GM12878 (cell line): ENCODE measurements around the gene MFAP4. TPM values are rescaled to one million over a fixed set of nuclear protein-coding genes. Genes with fewer than 3 reads are reported as not detected.

ENCODE experiments used
- BHLHE40 ChIP-seq, 2 experiments: fragments of 450-650 bp in 1 of 2; IDR thresholded peaks; 2 replicates each; pipeline ENCODE4 v1.6.1; 2011 to 2017; ENCODE audit warnings: low read depth in 2 of 2, borderline replicate concordance in 1 of 2, improper control_type of control experiment in 1 of 2, low read length in 1 of 2, mild to moderate bottlenecking in 1 of 2
- BRCA1 ChIP-seq: IDR thresholded peaks from 2 replicates; pipeline ENCODE4 v1.6.1; 2011; ENCODE audit warnings: low read depth, low read length, improper control_type of control experiment
- CBX5 ChIP-seq: sonication (generic); IDR thresholded peaks from 2 replicates; pipeline ENCODE4 v1.6.1; 2016; ENCODE audit warnings: low read depth, moderate library complexity, mild to moderate bottlenecking, inconsistent platforms
- EGR1 ChIP-seq, 2 experiments: IDR thresholded peaks; 1 replicate in 1 of 2; 2 replicates in 1 of 2; pipeline ENCODE4 v1.6.1; 2011 to 2012; ENCODE audit warnings: low read depth in 2 of 2, low read length in 2 of 2, borderline replicate concordance in 1 of 2, mild to moderate bottlenecking in 1 of 2, moderate library complexity in 1 of 2
- GATAD2B ChIP-seq: fragments of 450-650 bp; conservative IDR thresholded peaks from 2 replicates; pipeline ENCODE4 v1.6.1; 2017; ENCODE audit warnings: low read depth, mild to moderate bottlenecking, moderate library complexity
- HDAC2 ChIP-seq: fragments of 200-600 bp; sonication (generic); IDR thresholded peaks from 2 replicates; pipeline ENCODE4 v1.6.1; 2017
- HDAC6 ChIP-seq: fragments of 200-600 bp; sonication (generic); IDR thresholded peaks from one replicate; pipeline ENCODE4 v1.8.0; 2017; ENCODE audit warnings: antibody characterized with exemption; ENCODE audit not compliant: unreplicated experiment
- KAT2A ChIP-seq: conservative IDR thresholded peaks from 2 replicates; pipeline ENCODE4 v1.6.1; 2011; ENCODE audit warnings: low read depth, low read length; ENCODE audit not compliant: control insufficient read depth
- NFYA ChIP-seq: IDR thresholded peaks from 2 replicates; pipeline ENCODE4 v1.6.1; 2011; ENCODE audit warnings: low read depth, mild to moderate bottlenecking, low read length, improper control_type of control experiment, borderline replicate concordance
- NR2C1 ChIP-seq: fragments of 450-650 bp; IDR thresholded peaks from 2 replicates; pipeline ENCODE4 v1.6.1; 2017; ENCODE audit warnings: antibody characterized with exemption, mild to moderate bottlenecking, moderate library complexity
- POLR2AphosphoS2 ChIP-seq: IDR thresholded peaks from 2 replicates; pipeline ENCODE4 v1.6.1; 2011; ENCODE audit warnings: low read depth, mild to moderate bottlenecking, low read length, improper control_type of control experiment, moderate library complexity
- RBBP5 ChIP-seq: fragments of 200-600 bp; sonication (generic); conservative IDR thresholded peaks from 2 replicates; pipeline ENCODE4 v1.6.1; 2016
- SREBF1 ChIP-seq: IDR thresholded peaks from 2 replicates; pipeline ENCODE4 v1.6.1; 2012; ENCODE audit warnings: mild to moderate bottlenecking, low read length
- WRNIP1 ChIP-seq: IDR thresholded peaks from 2 replicates; pipeline ENCODE4 v1.6.1; 2011; ENCODE audit warnings: low read depth, low read length, improper control_type of control experiment, borderline replicate concordance
- polyA plus RNA-seq, 11 experiments: library from polyadenylated mRNA; depleted of rRNA in 4 of 11; unstranded in 6 of 11; stranded (reverse) in 5 of 11; fragments of >200 nt; fragmentation: Nextera tagmentation in 4 of 11; fragmentation: Illumina TruSeq in 1 of 11; extraction: Ambion mirVana in 4 of 11; extraction: Trizol in 1 of 11; gene quantifications; 1 replicate in 1 of 11; 2 replicates in 10 of 11; pipeline versions ENCODE4 v1.2.1 to v1.2.3, GENCODE V29; 2011 to 2016; ENCODE audit warnings: inconsistent platforms in 2 of 11, missing spikeins in 2 of 11, low read depth in 1 of 11
- total RNA-seq, 4 experiments: library from RNA; depleted of rRNA in 3 of 4; stranded (reverse); fragments of >200 nt in 3 of 4; fragmentation: Illumina TruSeq in 1 of 4; extraction: Trizol in 1 of 4; gene quantifications; 2 replicates each; pipeline versions ENCODE4 v1.2.1 to v1.2.3, GENCODE V29; 2013 to 2021
- TF ChIP-seq, protein P1 (sequence below): fragments of 150-350 bp; IDR thresholded peaks from 2 replicates; pipeline ENCODE4 v1.6.1; 2016; ENCODE audit warnings: low read depth, low read length
- TF ChIP-seq, protein P2 (sequence below): IDR thresholded peaks from 2 replicates; pipeline ENCODE4 v1.6.1; 2012; ENCODE audit warnings: mild to moderate bottlenecking, low read depth, low read length
- TF ChIP-seq, protein P3 (sequence below): fragments of 450-650 bp; IDR thresholded peaks from 2 replicates; pipeline ENCODE4 v1.6.1; 2017; ENCODE audit warnings: antibody characterized with exemption, mild to moderate bottlenecking, moderate library complexity
- TF ChIP-seq, protein P4 (sequence below): fragments of 450-650 bp; IDR thresholded peaks from 2 replicates; pipeline ENCODE4 v1.6.1; 2014; ENCODE audit warnings: mild to moderate bottlenecking

The MFAP4 gene
- total and polyA plus RNA-seq, 10 of the 15 experiments (the other 5 are each of a cell fraction or from before 2014, with no cell fraction given): 0.08 to 0.28 (median 0.09) TPM; not detected in 7

DNA sequence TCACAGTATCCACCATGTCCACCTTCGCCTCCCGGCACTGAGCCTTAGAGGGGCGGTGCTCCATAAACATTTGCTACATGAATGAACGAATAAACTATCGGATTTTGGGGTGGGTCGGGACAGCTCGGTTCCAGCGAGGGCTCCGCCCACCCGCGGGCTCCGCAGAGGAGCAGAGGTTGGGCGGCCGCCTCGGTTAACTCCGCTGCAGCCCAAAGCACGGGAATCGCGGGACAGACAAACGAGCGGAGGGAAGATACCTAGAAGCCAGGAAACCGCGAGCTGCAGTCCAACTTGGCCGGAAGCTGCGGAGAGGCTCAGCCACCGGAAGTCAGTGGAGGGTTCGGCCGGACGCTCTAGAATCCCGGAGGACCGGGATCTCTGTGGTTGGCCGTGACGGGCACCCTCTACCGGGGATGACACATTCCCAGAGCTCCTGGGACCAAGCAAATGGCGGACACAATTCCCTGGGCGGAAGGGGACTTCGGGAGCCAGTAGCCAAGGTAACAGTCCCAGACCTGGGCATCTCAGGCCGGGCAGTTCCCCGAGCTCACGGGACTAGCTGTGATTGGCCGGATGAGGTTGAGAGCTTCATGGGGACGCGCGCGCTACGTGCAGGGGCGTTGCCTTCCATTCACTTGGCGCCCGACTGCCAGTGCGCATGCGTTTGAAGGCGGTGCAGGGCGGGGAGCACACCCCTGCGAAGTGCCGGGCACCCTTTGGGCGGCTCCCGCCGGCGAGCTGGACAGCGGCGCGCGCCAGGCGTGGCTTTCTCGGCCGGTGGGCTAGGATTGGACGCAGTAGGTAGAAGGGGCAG is 9.2 kb downstream of the MFAP4 start (continued):
- no peak for TF ChIP-seq NR2C1
- no peak for TF ChIP-seq HDAC2
- no peak for TF ChIP-seq BRCA1
- TF ChIP-seq HDAC6: no peak
- TF ChIP-seq CBX5: no peak
- TF ChIP-seq SREBF1: no peak
- TF ChIP-seq BHLHE40 (IDR thresholded peaks at IDR 0.05; ENCODE audit: borderline replicate concordance in 1 of 2, low read depth in 2 of 2, low read length in 1 of 2): peak; percentile 91 to 98
- TF ChIP-seq POLR2AphosphoS2: peak; percentile 75
- peak; percentile 60; the same call in 1 of the 2 replicates for TF ChIP-seq GATAD2B
- peak; percentile 56; the same call in 1 of the 2 replicates for TF ChIP-seq WRNIP1
- peak; percentile 82; the same call in 1 of the 2 replicates for TF ChIP-seq RBBP5
- peak; percentile 21 to 55; a peak in 2 of 3 replicates for TF ChIP-seq EGR1 (IDR thresholded peaks at IDR 0.05; ENCODE audit: borderline replicate concordance in 1 of 2, low read depth in 2 of 2, low read length in 2 of 2)
- TF ChIP-seq, protein P1, sequence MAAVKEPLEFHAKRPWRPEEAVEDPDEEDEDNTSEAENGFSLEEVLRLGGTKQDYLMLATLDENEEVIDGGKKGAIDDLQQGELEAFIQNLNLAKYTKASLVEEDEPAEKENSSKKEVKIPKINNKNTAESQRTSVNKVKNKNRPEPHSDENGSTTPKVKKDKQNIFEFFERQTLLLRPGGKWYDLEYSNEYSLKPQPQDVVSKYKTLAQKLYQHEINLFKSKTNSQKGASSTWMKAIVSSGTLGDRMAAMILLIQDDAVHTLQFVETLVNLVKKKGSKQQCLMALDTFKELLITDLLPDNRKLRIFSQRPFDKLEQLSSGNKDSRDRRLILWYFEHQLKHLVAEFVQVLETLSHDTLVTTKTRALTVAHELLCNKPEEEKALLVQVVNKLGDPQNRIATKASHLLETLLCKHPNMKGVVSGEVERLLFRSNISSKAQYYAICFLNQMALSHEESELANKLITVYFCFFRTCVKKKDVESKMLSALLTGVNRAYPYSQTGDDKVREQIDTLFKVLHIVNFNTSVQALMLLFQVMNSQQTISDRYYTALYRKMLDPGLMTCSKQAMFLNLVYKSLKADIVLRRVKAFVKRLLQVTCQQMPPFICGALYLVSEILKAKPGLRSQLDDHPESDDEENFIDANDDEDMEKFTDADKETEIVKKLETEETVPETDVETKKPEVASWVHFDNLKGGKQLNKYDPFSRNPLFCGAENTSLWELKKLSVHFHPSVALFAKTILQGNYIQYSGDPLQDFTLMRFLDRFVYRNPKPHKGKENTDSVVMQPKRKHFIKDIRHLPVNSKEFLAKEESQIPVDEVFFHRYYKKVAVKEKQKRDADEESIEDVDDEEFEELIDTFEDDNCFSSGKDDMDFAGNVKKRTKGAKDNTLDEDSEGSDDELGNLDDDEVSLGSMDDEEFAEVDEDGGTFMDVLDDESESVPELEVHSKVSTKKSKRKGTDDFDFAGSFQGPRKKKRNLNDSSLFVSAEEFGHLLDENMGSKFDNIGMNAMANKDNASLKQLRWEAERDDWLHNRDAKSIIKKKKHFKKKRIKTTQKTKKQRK: no peak
- TF ChIP-seq, protein P2, sequence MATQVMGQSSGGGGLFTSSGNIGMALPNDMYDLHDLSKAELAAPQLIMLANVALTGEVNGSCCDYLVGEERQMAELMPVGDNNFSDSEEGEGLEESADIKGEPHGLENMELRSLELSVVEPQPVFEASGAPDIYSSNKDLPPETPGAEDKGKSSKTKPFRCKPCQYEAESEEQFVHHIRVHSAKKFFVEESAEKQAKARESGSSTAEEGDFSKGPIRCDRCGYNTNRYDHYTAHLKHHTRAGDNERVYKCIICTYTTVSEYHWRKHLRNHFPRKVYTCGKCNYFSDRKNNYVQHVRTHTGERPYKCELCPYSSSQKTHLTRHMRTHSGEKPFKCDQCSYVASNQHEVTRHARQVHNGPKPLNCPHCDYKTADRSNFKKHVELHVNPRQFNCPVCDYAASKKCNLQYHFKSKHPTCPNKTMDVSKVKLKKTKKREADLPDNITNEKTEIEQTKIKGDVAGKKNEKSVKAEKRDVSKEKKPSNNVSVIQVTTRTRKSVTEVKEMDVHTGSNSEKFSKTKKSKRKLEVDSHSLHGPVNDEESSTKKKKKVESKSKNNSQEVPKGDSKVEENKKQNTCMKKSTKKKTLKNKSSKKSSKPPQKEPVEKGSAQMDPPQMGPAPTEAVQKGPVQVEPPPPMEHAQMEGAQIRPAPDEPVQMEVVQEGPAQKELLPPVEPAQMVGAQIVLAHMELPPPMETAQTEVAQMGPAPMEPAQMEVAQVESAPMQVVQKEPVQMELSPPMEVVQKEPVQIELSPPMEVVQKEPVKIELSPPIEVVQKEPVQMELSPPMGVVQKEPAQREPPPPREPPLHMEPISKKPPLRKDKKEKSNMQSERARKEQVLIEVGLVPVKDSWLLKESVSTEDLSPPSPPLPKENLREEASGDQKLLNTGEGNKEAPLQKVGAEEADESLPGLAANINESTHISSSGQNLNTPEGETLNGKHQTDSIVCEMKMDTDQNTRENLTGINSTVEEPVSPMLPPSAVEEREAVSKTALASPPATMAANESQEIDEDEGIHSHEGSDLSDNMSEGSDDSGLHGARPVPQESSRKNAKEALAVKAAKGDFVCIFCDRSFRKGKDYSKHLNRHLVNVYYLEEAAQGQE: peak; percentile 88
- TF ChIP-seq, protein P3, sequence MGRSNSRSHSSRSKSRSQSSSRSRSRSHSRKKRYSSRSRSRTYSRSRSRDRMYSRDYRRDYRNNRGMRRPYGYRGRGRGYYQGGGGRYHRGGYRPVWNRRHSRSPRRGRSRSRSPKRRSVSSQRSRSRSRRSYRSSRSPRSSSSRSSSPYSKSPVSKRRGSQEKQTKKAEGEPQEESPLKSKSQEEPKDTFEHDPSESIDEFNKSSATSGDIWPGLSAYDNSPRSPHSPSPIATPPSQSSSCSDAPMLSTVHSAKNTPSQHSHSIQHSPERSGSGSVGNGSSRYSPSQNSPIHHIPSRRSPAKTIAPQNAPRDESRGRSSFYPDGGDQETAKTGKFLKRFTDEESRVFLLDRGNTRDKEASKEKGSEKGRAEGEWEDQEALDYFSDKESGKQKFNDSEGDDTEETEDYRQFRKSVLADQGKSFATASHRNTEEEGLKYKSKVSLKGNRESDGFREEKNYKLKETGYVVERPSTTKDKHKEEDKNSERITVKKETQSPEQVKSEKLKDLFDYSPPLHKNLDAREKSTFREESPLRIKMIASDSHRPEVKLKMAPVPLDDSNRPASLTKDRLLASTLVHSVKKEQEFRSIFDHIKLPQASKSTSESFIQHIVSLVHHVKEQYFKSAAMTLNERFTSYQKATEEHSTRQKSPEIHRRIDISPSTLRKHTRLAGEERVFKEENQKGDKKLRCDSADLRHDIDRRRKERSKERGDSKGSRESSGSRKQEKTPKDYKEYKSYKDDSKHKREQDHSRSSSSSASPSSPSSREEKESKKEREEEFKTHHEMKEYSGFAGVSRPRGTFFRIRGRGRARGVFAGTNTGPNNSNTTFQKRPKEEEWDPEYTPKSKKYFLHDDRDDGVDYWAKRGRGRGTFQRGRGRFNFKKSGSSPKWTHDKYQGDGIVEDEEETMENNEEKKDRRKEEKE: no peak
- TF ChIP-seq, protein P4, sequence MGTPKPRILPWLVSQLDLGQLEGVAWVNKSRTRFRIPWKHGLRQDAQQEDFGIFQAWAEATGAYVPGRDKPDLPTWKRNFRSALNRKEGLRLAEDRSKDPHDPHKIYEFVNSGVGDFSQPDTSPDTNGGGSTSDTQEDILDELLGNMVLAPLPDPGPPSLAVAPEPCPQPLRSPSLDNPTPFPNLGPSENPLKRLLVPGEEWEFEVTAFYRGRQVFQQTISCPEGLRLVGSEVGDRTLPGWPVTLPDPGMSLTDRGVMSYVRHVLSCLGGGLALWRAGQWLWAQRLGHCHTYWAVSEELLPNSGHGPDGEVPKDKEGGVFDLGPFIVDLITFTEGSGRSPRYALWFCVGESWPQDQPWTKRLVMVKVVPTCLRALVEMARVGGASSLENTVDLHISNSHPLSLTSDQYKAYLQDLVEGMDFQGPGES: no peak
- no peak for TF ChIP-seq NFYA
- no peak for TF ChIP-seq KAT2A
